ENCODE data around the gene CMTM3.
A peak's percentile ranks its signal among the peaks of the same experiment; 100 is the strongest.
"Not testable (repeated sequence)": the region's sequence is repeated elsewhere in the genome, so short reads cannot be mapped to it uniquely, and the experiment has no call there.

CMTM3 gene

DNA sequence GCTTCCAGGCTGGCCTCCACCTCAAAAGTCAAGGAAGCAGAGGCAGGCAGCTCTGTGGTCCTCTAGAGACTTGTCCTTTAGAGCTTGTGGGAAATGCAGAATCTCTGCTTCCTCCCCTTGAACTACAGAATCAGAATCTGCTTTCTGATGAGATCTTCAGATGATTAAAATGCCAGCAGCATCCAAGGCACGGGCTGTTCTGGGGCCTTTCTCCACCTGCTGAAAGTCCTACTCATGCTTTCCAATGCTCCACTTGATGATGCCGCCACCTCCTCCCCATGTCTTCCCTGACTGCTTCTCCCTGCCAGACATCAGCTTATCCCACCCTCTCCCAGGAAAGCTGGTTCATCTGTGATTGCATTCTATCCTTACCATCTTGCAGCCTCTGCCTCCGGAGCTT lies 33.3 kb downstream of the CMTM3 start:
- no peak for DNase-seq

- DNase-seq = no peak
Measured at GRCh38 chr16:66639091-66639885, 34.8 kb downstream of the CMTM3 start.

- DNase-seq = no peak
Measured at GRCh38 chr16:66640724-66641314, 36.3 kb downstream of the CMTM3 start.

GRCh38 chr16:66641387-66641786 lies 36.9 kb downstream of the CMTM3 start:
- no peak for DNase-seq

GRCh38 chr16:66647866-66648265 lies 43.4 kb downstream of the CMTM3 start:
- DNase-seq = no peak

DNA sequence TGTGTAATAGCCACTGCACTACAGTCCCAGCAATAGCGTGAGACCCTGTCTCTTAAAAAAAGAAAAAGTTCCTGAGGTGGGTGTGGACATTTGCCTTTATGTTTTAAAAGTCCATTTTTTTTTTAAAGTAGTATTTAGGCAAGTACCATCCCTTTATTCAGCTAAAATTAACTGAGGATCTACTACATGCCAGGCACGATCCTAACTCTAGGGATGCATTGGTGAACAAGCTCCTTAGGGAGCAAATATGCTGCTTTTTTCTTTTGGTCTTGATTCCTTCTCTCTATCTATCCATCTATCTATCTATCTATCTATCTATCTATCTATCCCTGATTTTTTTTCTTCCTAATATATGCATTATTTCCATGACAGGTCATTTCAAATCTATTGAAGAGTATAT lies 44.7 kb downstream of the CMTM3 start:
- no peak for DNase-seq

DNA sequence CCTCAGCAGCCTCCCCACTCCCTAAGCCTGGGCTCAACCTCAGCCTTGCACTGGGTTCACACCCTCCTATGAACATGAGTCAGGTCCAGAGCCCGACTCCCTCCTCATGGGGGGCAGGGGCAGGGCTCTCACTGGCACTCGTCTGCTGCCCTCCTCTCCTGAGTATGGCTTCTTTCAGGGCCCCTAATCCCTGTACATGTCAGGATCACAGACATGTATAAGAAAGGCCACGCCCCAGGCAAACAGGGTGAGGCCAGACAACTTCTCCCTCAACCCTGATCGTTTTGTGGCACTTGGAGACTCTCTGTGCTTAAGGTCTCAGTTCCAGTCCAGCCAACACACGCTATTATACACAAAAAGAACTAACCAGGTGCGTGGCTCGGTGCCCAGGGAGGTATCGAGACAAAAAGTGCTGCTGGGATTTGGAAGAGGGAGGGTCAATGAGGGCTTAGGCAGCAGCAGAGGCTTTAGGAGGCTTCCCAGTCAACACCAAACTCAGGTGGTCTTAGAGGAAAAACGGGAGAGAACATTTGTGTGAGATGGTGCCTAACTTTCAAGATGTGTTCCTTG lies 45.2 kb downstream of the CMTM3 start:
- DNase-seq = peak; percentile 32

GRCh38 chr16:66650707-66651473 lies 46.4 kb downstream of the CMTM3 start:
- DNase-seq = peak; percentile 87

DNA sequence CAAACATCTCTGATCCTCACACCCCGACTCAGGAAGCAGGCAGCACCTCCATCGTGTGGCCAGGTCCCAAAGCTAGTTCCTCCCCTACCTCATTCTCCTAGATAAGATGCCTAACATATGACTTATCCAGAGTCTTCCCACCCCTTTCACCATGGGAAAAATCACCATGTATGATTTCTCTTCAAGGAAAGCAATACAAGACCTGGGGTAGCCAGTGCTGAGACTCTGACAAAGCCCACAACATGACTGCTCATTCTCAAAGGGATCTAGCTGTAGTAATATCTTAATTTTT lies 46.9 kb downstream of the CMTM3 start:
- DNase-seq = no peak

- peak; percentile 27 for DNase-seq
Measured at GRCh38 chr16:66651965-66652364, 47.5 kb downstream of the CMTM3 start.

- no peak for DNase-seq
Measured at GRCh38 chr16:66652661-66653360, 48.3 kb downstream of the CMTM3 start.

GRCh38 chr16:66653581-66654350 lies 49.3 kb downstream of the CMTM3 start:
- no peak for DNase-seq

- no peak for DNase-seq
Measured at GRCh38 chr16:66656547-66656946, 52.0 kb downstream of the CMTM3 start.

GRCh38 chr16:66658143-66658859 lies 53.8 kb downstream of the CMTM3 start:
- no peak for DNase-seq

GRCh38 chr16:66658860-66659190 lies 54.3 kb downstream of the CMTM3 start:
- DNase-seq = no peak

GRCh38 chr16:66660422-66661209 lies 56.1 kb downstream of the CMTM3 start:
- DNase-seq = peak; percentile 68

- DNase-seq = no peak
Measured at GRCh38 chr16:66661210-66661560, 56.7 kb downstream of the CMTM3 start.

- DNase-seq = not testable (repeated sequence)
Measured at GRCh38 chr16:66661671-66662346, 57.3 kb downstream of the CMTM3 start.

- DNase-seq = no peak
Measured at GRCh38 chr16:66662445-66663194, 58.1 kb downstream of the CMTM3 start.

Measured in DMS79 treated with DMSO at 0.1 percent for 48 hours (cell line).